Common myeloid progenitor, CD34-positive (primary cell): ENCODE results near the gene CAGE1.

Source experiments
- CTCF ChIA-PET: fragments of 350-600 bp; sonication (Branson Sonifier 250); formaldehyde crosslinking; loops from one replicate; lab custom pipeline; 2021; ENCODE audit warnings: antibody characterized with exemption; lab: Charles Lee
- POLR2A ChIA-PET: fragments of 350-600 bp; sonication (Branson Sonifier 250); formaldehyde crosslinking; loops from one replicate; lab custom pipeline; 2021; ENCODE audit warnings: antibody characterized with exemption; lab: Charles Lee
- DNase-seq, 3 donors: peaks; one replicate each; pipeline versions ENCODE4 v3.0.0 to v3.0.0-alpha.2; 2013
- H3K27ac ChIP-seq, 2 experiments: 1 replicate in 1 of 2; 2 replicates in 1 of 2; pipeline ENCODE4 v1.7.0; 2013; ENCODE audit warnings: inconsistent platforms in 2 of 2, low read length in 2 of 2, mild to moderate bottlenecking in 2 of 2, low read depth in 1 of 2, moderate library complexity in 1 of 2; ENCODE audit not compliant: severe bottlenecking in 2 of 2, insufficient read depth in 1 of 2, poor library complexity in 1 of 2
- H3K27me3 ChIP-seq, 5 experiments: replicated peaks in 2 of 5; 1 replicate in 3 of 5; 2 replicates in 2 of 5; pipeline versions ENCODE4 v1.6.1 to v1.7.0; 2013; ENCODE audit warnings: low read length in 4 of 5, mild to moderate bottlenecking in 2 of 5, moderate library complexity in 2 of 5, inconsistent platforms in 1 of 5; ENCODE audit not compliant: insufficient read depth in 5 of 5, control insufficient read depth in 4 of 5
- H3K36me3 ChIP-seq, 4 experiments: 1 replicate in 2 of 4; 2 replicates in 2 of 4; pipeline versions ENCODE4 v1.6.1 to v1.7.0; 2013; ENCODE audit warnings: low read length in 3 of 4, control low read depth in 1 of 4, mild to moderate bottlenecking in 1 of 4; ENCODE audit not compliant: control insufficient read depth in 4 of 4, insufficient read depth in 4 of 4
- H3K4me1 ChIP-seq, 4 experiments: 1 replicate in 3 of 4; 2 replicates in 1 of 4; pipeline versions ENCODE4 v1.6.1 to v1.7.1; 2013; ENCODE audit warnings: low read length in 3 of 4, mild to moderate bottlenecking in 3 of 4, control low read depth in 1 of 4, inconsistent platforms in 1 of 4, moderate library complexity in 1 of 4; ENCODE audit not compliant: control insufficient read depth in 4 of 4, insufficient read depth in 4 of 4; ENCODE audit errors: control extremely low read depth in 1 of 4
- H3K4me3 ChIP-seq, 7 experiments: 1 replicate in 4 of 7; 2 replicates in 3 of 7; pipeline versions ENCODE4 v1.5.1 to v1.7.0; 2013; ENCODE audit warnings: mild to moderate bottlenecking in 7 of 7, low read length in 6 of 7, moderate library complexity in 6 of 7, inconsistent platforms in 2 of 7, low read depth in 2 of 7, control low read depth in 1 of 7; ENCODE audit not compliant: insufficient read depth in 4 of 7, control insufficient read depth in 1 of 7; ENCODE audit errors: extremely low read depth in 1 of 7
- H3K9me3 ChIP-seq, 5 experiments: 1 replicate in 4 of 5; 2 replicates in 1 of 5; pipeline versions ENCODE4 v1.6.1 to v1.7.1; 2013; ENCODE audit warnings: low read length in 4 of 5, mild to moderate bottlenecking in 2 of 5, inconsistent platforms in 1 of 5, low read depth in 1 of 5, moderate library complexity in 1 of 5; ENCODE audit not compliant: control insufficient read depth in 4 of 5, insufficient read depth in 2 of 5; ENCODE audit errors: control extremely low read depth in 1 of 5
- WGBS: methylation state at CpG from one replicate; pipeline ENCODE4 v1.1.5; 2013; ENCODE audit not compliant: insufficient coverage; 5-methylcytosine and 5-hydroxymethylcytosine counted together

The CAGE1 gene

GRCh38 chr6:7431674-7432390, 42.3 kb upstream of the CAGE1 start:
- no peaks in the 10 kb centered on the region for H3K36me3 ChIP-seq
- no peak overlapping the region for H3K27ac ChIP-seq
- no peak for DNase-seq
- peaks cover 0 to 4% (median 0%) of the 10 kb centered on the region in 5 experiments for H3K9me3 ChIP-seq
- ChIA-PET CTCF (no interaction called here), POLR2A (no interaction called here)
- peaks cover 0 to 4% (median 0%) of the 10 kb centered on the region in 5 experiments for H3K27me3 ChIP-seq
- peaks cover 0 to 12% (median 10%) of the 10 kb centered on the region in 4 experiments for H3K4me1 ChIP-seq
- peak overlapping the region in 2 of 7 experiments; percentile 60 for H3K4me3 ChIP-seq
- WGBS, result 72% methylated on average over 23 of the region's 24 CpGs

GRCh38 chr6:7431313-7431673, 41.8 kb upstream of the CAGE1 start:
- DNase-seq, result peak; percentile 59 to 92 (median 89)
- ChIA-PET CTCF (no interaction called here), POLR2A (no interaction called here)
- Histone ChIP-seq H3K4me1 (peaks cover 0 to 12% (median 10%) of the 10 kb centered on the region in 4 experiments), H3K4me3 (peak overlapping the region in 4 of 7 experiments; percentile 6 to 60 (median 49)), H3K27me3 (peaks cover 0 to 4% (median 0%) of the 10 kb centered on the region in 5 experiments), H3K36me3 (no peaks in the 10 kb centered on the region), H3K27ac (no peak overlapping the region), H3K9me3 (peaks cover 0 to 4% (median 0%) of the 10 kb centered on the region in 5 experiments)
- 20% methylated on average over 5 of the region's 8 CpGs for WGBS

GRCh38 chr6:7426447-7427169, 37.1 kb upstream of the CAGE1 start:
- Histone ChIP-seq H3K27me3 (no peaks in the 10 kb centered on the region), H3K9me3 (no peaks in the 10 kb centered on the region), H3K27ac (no peak overlapping the region), H3K4me1 (peaks cover 0 to 9% (median 7%) of the 10 kb centered on the region in 4 experiments), H3K36me3 (peaks cover 0 to 2% (median 0%) of the 10 kb centered on the region in 4 experiments), H3K4me3 (no peak overlapping the region)
- WGBS, result 97% methylated on average over 16 of the region's 16 CpGs
- CTCF ChIA-PET, result interaction anchor here (0.9 to 3.0 kb wide), 4 partner anchors 10 to 185 kb away, joined by 3 to 7 read pairs (median 5); partner anchors contain the start of gene SNRNP48
- no peak for DNase-seq
- POLR2A ChIA-PET, result no interaction called here

- ChIA-PET CTCF (interaction anchor here (0.9 to 3.0 kb wide), 4 partner anchors 11 to 179 kb away, joined by 4 to 7 read pairs (median 5); partner anchors contain the start of gene SNRNP48), POLR2A (no interaction called here)
- no peaks in the 10 kb centered on the region for H3K9me3 ChIP-seq
- peaks cover 0 to under 1% (median 0%) of the 10 kb centered on the region in 4 experiments for H3K4me1 ChIP-seq
- H3K4me3 ChIP-seq, result no peak overlapping the region
- 96% methylated on average over 28 of the region's 39 CpGs for WGBS
- no peaks in the 10 kb centered on the region for H3K27me3 ChIP-seq
- H3K27ac ChIP-seq, result no peak overlapping the region
- no peak for DNase-seq
- H3K36me3 ChIP-seq, result peaks cover 0 to 2% (median 0%) of the 10 kb centered on the region in 4 experiments
These were observed 36.3 kb upstream of the CAGE1 start for GRCh38 chr6:7425808-7426190.

GRCh38 chr6:7424967-7425807, 35.6 kb upstream of the CAGE1 start:
- CTCF ChIA-PET, result interaction anchor here (0.6 to 3.0 kb wide), 7 partner anchors 12 to 634 kb away, joined by 3 to 7 read pairs (median 4); partner anchors contain the start of gene SNRNP48
- Histone ChIP-seq H3K36me3 (peaks cover 0 to 2% (median 0%) of the 10 kb centered on the region in 4 experiments), H3K27me3 (no peaks in the 10 kb centered on the region), H3K4me1 (no peaks in the 10 kb centered on the region), H3K9me3 (no peaks in the 10 kb centered on the region), H3K4me3 (no peak overlapping the region), H3K27ac (no peak overlapping the region)
- POLR2A ChIA-PET, result no interaction called here
- WGBS, result 92% methylated on average over 23 of the region's 25 CpGs
- DNase-seq, result peak; percentile 27 to 65 (median 59)

GRCh38 chr6:7424058-7424457, 34.5 kb upstream of the CAGE1 start:
- Histone ChIP-seq H3K4me1 (no peaks in the 10 kb centered on the region), H3K27ac (no peak overlapping the region), H3K9me3 (no peaks in the 10 kb centered on the region), H3K27me3 (no peaks in the 10 kb centered on the region), H3K4me3 (no peak overlapping the region), H3K36me3 (peaks cover 0 to 7% (median 2%) of the 10 kb centered on the region in 4 experiments)
- DNase-seq, result no peak
- CTCF ChIA-PET, result interaction anchor here (0.7 to 3.0 kb wide), 3 partner anchors 94 to 635 kb away, joined by 3 to 7 read pairs (median 7); partner anchors contain the start of gene SNRNP48
- POLR2A ChIA-PET, result no interaction called here
- 100% methylated on average over 2 of the region's 5 CpGs for WGBS
